MV-4-11 (cell line): ENCODE results near the gene ZNF507.
A peak's percentile ranks its signal among the peaks of the same experiment; 100 is the strongest.

ENCODE experiments used
- DNase-seq: peaks from one replicate; lab custom pipeline; 2025; lab: John Stamatoyannopoulos, UW

ZNF507 gene

GRCh38 chr19:32339988-32340874 lies 5.2 kb upstream of the ZNF507 start:
- DNase-seq: peak; percentile 30

- DNase-seq: no peak
These were observed 2.7 kb upstream of the ZNF507 start for GRCh38 chr19:32342695-32343094.

GRCh38 chr19:32343550-32344262 lies 1.7 kb upstream of the ZNF507 start:
- DNase-seq: peak; percentile 13

- DNase-seq: no peak
These were observed 1.5 kb downstream of the ZNF507 start for GRCh38 chr19:32346901-32347300.

- no peak for DNase-seq
These were observed 2.2 kb downstream of the ZNF507 start for GRCh38 chr19:32347573-32347972.

GRCh38 chr19:32349051-32349450 lies 3.6 kb downstream of the ZNF507 start:
- DNase-seq: no peak

GRCh38 chr19:32349724-32350470 lies 4.5 kb downstream of the ZNF507 start:
- no peak for DNase-seq

- peak; percentile 62 for DNase-seq
These were observed 5.1 kb downstream of the ZNF507 start for GRCh38 chr19:32350471-32350865.

GRCh38 chr19:32350987-32351348 lies 5.6 kb downstream of the ZNF507 start:
- DNase-seq: no peak

GRCh38 chr19:32352241-32352630 lies 6.8 kb downstream of the ZNF507 start:
- DNase-seq: no peak

- no peak for DNase-seq
These were observed 8.9 kb downstream of the ZNF507 start for GRCh38 chr19:32354345-32354744.

- no peak for DNase-seq
These were observed 9.9 kb downstream of the ZNF507 start for GRCh38 chr19:32355309-32355708.

- DNase-seq: no peak
These were observed 12.3 kb downstream of the ZNF507 start for GRCh38 chr19:32357720-32358119.

- DNase-seq: no peak
These were observed 12.9 kb downstream of the ZNF507 start for GRCh38 chr19:32358321-32358720.

GRCh38 chr19:32359581-32359980 lies 14.2 kb downstream of the ZNF507 start:
- DNase-seq: no peak

GRCh38 chr19:32361574-32362317 lies 16.3 kb downstream of the ZNF507 start:
- no peak for DNase-seq

- DNase-seq: no peak
These were observed 16.9 kb downstream of the ZNF507 start for GRCh38 chr19:32362318-32362691.

GRCh38 chr19:32363175-32363574 lies 17.8 kb downstream of the ZNF507 start:
- DNase-seq: peak; percentile 76

GRCh38 chr19:32363632-32364031 lies 18.2 kb downstream of the ZNF507 start:
- DNase-seq: no peak

GRCh38 chr19:32364040-32364439 lies 18.6 kb downstream of the ZNF507 start:
- no peak for DNase-seq

GRCh38 chr19:32367063-32367462 lies 21.7 kb downstream of the ZNF507 start:
- DNase-seq: no peak

- no peak for DNase-seq
These were observed 22.6 kb downstream of the ZNF507 start for GRCh38 chr19:32367948-32368536.
